KMS-11 (cell line): ENCODE results near the gene TRIM24.

ENCODE experiments used
- H2AFZ ChIP-seq: fragments of 200-600 bp; sonication (generic); 2 replicates; pipeline ENCODE4 v1.6.1; 2016; ENCODE audit warnings: antibody characterized with exemption, mixed run types, low read depth
- H3K27ac ChIP-seq: fragments of 200-600 bp; sonication (generic); 2 replicates; pipeline ENCODE4 v1.6.1; 2016; ENCODE audit warnings: mild to moderate bottlenecking, mixed run types
- H3K27me3 ChIP-seq: fragments of 200-600 bp; sonication (generic); 2 replicates; pipeline ENCODE4 v1.6.1; 2017; ENCODE audit warnings: mild to moderate bottlenecking, low read depth, mixed run types, moderate library complexity; ENCODE audit not compliant: insufficient read depth
- H3K36me3 ChIP-seq: fragments of 200-600 bp; sonication (generic); 2 replicates; pipeline ENCODE4 v1.6.1; 2017; ENCODE audit warnings: mild to moderate bottlenecking, mixed run types; ENCODE audit not compliant: insufficient read depth
- H3K4me1 ChIP-seq: fragments of 200-600 bp; sonication (generic); 2 replicates; pipeline ENCODE4 v1.6.1; 2016; ENCODE audit warnings: mild to moderate bottlenecking, low read depth, mixed run types; ENCODE audit not compliant: poor library complexity, severe bottlenecking
- H3K4me2 ChIP-seq: fragments of 200-600 bp; sonication (generic); 2 replicates; pipeline ENCODE4 v1.7.0; 2016; ENCODE audit warnings: mild to moderate bottlenecking, mixed run types
- H3K4me3 ChIP-seq: fragments of 200-600 bp; sonication (generic); IDR thresholded peaks from 2 replicates; pipeline ENCODE4 v1.6.1; 2017; ENCODE audit warnings: low read depth, low read length, mixed read lengths; ENCODE audit not compliant: insufficient read depth
- H3K79me2 ChIP-seq: fragments of 200-600 bp; sonication (generic); 2 replicates; pipeline ENCODE4 v1.6.1; 2016; ENCODE audit warnings: low read depth, mixed run types; ENCODE audit not compliant: insufficient read depth
- H3K9ac ChIP-seq: fragments of 200-600 bp; sonication (generic); 2 replicates; pipeline ENCODE4 v1.6.1; 2016; ENCODE audit warnings: mild to moderate bottlenecking, mixed run types
- H4K20me1 ChIP-seq: fragments of 200-600 bp; sonication (generic); 2 replicates; pipeline ENCODE4 v1.6.1; 2016; ENCODE audit warnings: mild to moderate bottlenecking, mixed run types; ENCODE audit not compliant: insufficient read depth
- CTCF ChIP-seq: fragments of 200-600 bp; sonication (generic); conservative IDR thresholded peaks from 2 replicates; pipeline ENCODE4 v1.6.1; 2017; ENCODE audit warnings: low read depth, mild to moderate bottlenecking, antibody characterized with exemption, low read length, moderate library complexity, mixed read lengths

Gene TRIM24

GRCh38 chr7:138442822-138443221 lies 17.2 kb upstream of the TRIM24 start:
- H3K36me3 ChIP-seq, result no peaks in the 10 kb centered on the region
- H3K27ac ChIP-seq, result no peak overlapping the region
- no peak overlapping the region for H3K4me3 ChIP-seq
- no peak for TF ChIP-seq CTCF
- H4K20me1 ChIP-seq, result no peaks in the 10 kb centered on the region
- no peak overlapping the region for H3K4me2 ChIP-seq
- no peaks in the 10 kb centered on the region for H3K27me3 ChIP-seq
- H3K79me2 ChIP-seq, result no peaks in the 10 kb centered on the region
- no peak overlapping the region for H3K9ac ChIP-seq
- no peaks in the 10 kb centered on the region for H3K4me1 ChIP-seq
- H2AFZ ChIP-seq, result no peak overlapping the region

GRCh38 chr7:138449580-138449979 lies 10.5 kb upstream of the TRIM24 start:
- Histone ChIP-seq H2AFZ (no peak overlapping the region), H3K27ac (no peak overlapping the region), H3K27me3 (no peaks in the 10 kb centered on the region), H3K4me1 (no peaks in the 10 kb centered on the region), H3K4me2 (no peak overlapping the region), H3K79me2 (no peaks in the 10 kb centered on the region), H3K4me3 (no peak overlapping the region), H3K36me3 (no peaks in the 10 kb centered on the region), H4K20me1 (no peaks in the 10 kb centered on the region), H3K9ac (no peak overlapping the region)
- TF ChIP-seq CTCF, result peak; percentile 64; the same call in 1 of the 2 replicates

GRCh38 chr7:138455609-138456008 lies 4.5 kb upstream of the TRIM24 start:
- Histone ChIP-seq H3K4me1 (no peaks in the 10 kb centered on the region), H2AFZ (no peak overlapping the region), H3K4me3 (no peak overlapping the region), H3K27me3 (no peaks in the 10 kb centered on the region), H3K27ac (no peak overlapping the region), H4K20me1 (no peaks in the 10 kb centered on the region), H3K4me2 (no peak overlapping the region), H3K36me3 (no peaks in the 10 kb centered on the region), H3K79me2 (no peaks in the 10 kb centered on the region), H3K9ac (no peak overlapping the region)
- TF ChIP-seq CTCF, result no peak

GRCh38 chr7:138456220-138456619 lies 3.8 kb upstream of the TRIM24 start:
- Histone ChIP-seq H3K9ac (no peak overlapping the region), H3K4me3 (no peak overlapping the region), H4K20me1 (no peaks in the 10 kb centered on the region), H3K4me1 (no peaks in the 10 kb centered on the region), H2AFZ (no peak overlapping the region), H3K27me3 (no peaks in the 10 kb centered on the region), H3K79me2 (peaks cover 3% of the 10 kb centered on the region; the same call in 1 of the 2 replicates), H3K27ac (no peak overlapping the region), H3K4me2 (no peak overlapping the region), H3K36me3 (no peaks in the 10 kb centered on the region)
- no peak for TF ChIP-seq CTCF
